GM21529 (cell line): ENCODE measurements around the gene SERPINI2.
"Not testable (repeated sequence)": the region's sequence is repeated elsewhere in the genome, so short reads cannot be mapped to it uniquely, and the experiment has no call there.

Experiments
- ATAC-seq: cut with Tn5 transposase; IDR thresholded peaks from one replicate; pipeline ENCODE4 v1.9.1; 2021; ENCODE audit not compliant: unreplicated experiment

SERPINI2 gene

DNA sequence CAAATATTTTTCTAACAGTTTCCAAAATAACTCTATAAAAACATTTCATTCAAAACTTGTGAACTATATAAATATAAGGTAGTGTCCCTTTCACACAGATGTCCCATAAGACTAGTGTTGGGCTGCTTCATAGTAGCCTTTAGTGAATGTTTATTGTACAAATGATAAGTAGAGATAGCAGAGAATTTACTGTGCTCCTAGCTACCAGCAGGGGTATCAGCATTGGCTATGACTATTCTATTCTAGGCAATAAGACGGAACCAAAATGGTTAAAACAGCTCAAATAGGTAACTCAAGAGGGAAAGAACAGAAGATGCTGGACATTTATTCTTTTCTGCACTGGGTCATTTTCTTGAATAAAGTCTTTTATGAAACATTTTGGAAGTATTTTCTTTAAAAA lies 22.6 kb downstream of the SERPINI2 start:
- no peak for ATAC-seq

DNA sequence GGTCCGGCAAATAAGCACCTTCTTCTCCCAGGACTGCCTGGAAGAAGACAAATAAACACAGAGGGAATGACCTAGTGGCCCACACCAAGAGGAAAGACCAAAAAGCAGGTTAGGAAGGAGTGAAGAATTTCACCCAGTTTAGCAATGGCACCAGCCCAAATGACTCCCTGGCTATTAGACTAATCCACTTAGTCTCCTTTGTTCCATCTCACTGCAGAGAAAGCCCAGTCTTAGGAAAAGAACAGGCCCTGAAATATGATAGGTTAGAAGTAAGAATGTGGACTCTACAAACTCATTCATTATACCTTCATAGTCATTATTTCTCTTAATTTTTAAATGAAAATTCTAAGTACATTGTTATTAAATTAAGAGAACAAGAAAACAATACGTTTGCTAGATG lies 23.2 kb downstream of the SERPINI2 start:
- no peak for ATAC-seq

GRCh38 chr3:167450195-167450594 lies 23.6 kb downstream of the SERPINI2 start:
- ATAC-seq = no peak

DNA sequence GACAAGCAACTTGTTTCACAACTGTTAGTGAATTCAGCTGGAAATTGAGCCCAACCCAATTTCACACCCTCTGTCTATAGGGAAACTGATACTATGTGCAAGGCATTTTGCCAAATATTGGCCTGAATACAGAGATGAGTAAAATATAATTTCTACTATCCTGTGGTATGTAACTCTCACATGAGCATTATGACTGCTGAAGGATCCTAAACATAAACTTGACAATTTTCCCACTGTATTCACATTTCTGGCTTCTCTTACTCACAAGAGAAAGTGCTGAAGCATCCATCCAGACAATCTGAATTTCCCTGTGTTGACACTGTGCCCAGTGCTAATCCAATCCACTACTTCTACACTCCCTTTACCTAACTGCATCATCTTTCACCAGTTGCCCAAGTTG lies 28.4 kb downstream of the SERPINI2 start:
- no peak for ATAC-seq

- ATAC-seq = no peak
These were observed 32.6 kb downstream of the SERPINI2 start for GRCh38 chr3:167441256-167441655.

GRCh38 chr3:167437428-167438139 lies 36.3 kb downstream of the SERPINI2 start:
- no peak for ATAC-seq

DNA sequence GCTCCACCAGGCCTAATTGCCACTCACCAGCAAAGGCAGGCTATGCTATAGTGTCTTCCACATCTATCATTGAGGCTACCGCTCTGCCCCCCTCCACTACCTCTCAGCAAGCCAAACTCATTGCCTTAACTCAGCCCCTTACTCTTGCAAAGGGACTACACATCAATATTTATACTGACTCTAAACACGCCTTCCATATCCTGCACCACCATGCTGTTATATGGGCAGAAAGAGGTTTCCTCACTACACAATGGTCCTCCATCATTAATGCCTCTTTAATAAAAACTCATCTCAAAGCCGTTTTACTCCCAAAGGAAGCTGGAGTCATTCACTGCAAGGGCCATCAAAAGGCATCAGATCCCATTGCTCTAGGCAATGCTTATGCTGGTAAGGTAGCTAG lies 46.9 kb downstream of the SERPINI2 start:
- not testable (repeated sequence) for ATAC-seq

- ATAC-seq = not testable (repeated sequence)
These were observed 51.4 kb downstream of the SERPINI2 start for GRCh38 chr3:167422396-167422795.

DNA sequence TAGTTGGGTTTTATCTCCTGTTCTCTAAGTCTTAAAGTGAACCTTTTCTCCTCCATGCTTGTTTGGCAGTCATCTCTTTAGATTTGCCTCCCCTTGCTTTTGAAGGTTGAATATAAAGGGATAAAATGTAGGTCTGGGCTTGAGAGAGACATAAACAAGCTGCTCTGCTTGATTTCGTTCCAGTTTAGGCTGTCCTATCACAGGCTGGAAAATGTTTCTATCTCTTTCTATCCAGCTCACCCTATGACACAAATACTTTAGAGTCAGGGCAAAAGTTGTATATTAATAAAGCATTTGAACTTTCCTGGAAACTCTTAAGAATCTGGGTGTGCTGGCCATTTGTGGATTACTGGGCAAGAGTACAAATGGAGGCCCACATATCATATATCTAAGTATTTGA lies 64.2 kb downstream of the SERPINI2 start:
- ATAC-seq = no peak

GRCh38 chr3:167406876-167407492 lies 66.9 kb downstream of the SERPINI2 start:
- no peak for ATAC-seq

GRCh38 chr3:167397826-167398225 lies 76.0 kb downstream of the SERPINI2 start:
- no peak for ATAC-seq

DNA sequence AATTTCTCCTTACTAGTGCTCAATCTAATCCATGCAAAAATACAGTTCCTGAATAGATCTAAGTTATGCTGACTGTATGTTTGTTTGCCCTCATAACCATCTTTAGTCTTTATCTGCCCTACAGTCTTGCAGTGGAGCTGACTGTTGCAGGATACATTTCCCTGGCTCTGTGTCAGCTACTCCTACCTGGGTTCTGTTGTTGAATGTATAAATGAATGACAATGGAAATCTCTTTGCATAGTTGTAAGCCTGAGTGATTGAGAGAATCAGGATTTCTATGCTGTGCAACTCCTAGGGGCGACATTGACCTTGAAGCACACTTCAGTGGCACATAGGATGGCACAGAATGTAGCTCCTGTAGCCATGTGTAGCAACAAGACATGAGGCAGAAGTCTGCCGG lies 77.8 kb downstream of the SERPINI2 start:
- no peak for ATAC-seq

GRCh38 chr3:167394003-167394402 lies 79.8 kb downstream of the SERPINI2 start:
- no peak for ATAC-seq
